ENCODE measurements around the gene NTN1.

DNA sequence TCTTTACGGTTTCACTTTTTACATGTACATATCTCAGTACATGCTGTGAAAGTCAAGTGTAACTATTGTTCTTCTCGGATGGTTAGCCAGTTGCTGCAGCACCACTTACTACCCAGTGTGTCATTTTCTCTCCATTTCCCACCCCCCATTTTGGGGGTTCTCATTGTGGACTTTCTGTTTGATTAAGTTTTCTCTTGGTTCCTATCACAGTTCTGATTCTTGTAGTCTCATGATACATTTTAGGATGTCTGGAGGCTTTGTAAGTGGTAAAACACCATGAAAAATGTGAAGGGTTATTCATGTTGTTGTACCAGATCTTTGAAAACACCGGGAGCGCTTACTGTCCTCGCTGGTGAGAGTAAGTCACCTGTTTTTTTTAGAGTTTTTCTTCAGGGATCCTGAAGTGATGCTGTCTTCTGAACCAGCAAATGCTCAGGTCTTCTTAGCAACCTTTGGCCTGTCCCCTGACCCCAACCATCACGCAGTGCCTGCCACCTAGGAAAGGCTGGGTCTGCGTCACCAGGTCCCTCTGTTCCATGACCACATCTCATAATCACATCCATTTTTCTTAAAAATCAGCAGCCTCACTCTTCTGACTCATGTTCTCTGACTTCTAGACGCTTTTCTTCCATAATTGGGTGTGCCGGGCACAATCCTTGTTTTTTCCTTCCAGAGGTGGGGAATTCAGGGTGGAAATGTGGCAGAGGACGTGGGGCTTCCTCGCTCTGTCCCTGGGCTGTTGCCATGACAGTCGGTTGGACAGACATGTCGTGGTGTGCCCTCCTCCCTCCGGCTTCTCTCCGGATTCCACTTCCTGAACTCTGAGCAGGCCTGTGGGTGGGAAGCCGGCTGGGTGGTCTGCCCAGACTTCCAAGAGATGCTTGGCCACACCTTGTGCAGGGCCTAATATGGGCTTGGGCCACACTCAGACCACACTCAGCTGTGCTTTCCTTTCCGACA is 102.6 kb downstream of the NTN1 start:
- no peak for TF ChIP-seq EZH2 (IDR thresholded peaks at IDR 0.05; ENCODE audit: insufficient read depth, poor library complexity, severe bottlenecking)
- TF ChIP-seq EZH2phosphoT487 (IDR thresholded peaks at IDR 0.05; ENCODE audit: insufficient read depth, low read depth): no peak
